HepG2 (cell line): Measurements from ENCODE around the gene LURAP1L.

Source experiments
- EED ChIP-seq: sonication (generic); formaldehyde crosslinking; IDR thresholded peaks from 2 replicates; pipeline ENCODE4 v1.5.0; 2020; ENCODE audit warnings: mild to moderate bottlenecking, missing genetic modification reagents
- HMGXB4 ChIP-seq, 2 experiments: sonication (generic) in 1 of 2; formaldehyde crosslinking in 1 of 2; IDR thresholded peaks; 2 replicates each; pipeline versions ENCODE4 v1.4.0 to v1.6.1; 2018 to 2020; ENCODE audit warnings: missing genetic modification reagents in 2 of 2, borderline replicate concordance in 1 of 2, low read depth in 1 of 2, mild to moderate bottlenecking in 1 of 2, missing biosample characterization in 1 of 2
- ZBTB26 ChIP-seq: IDR thresholded peaks from 2 replicates; pipeline ENCODE4 v1.6.1; 2016; ENCODE audit warnings: missing compliant biosample characterization, missing genetic modification reagents, borderline replicate concordance
- ZNF274 ChIP-seq: sonication (generic); formaldehyde crosslinking; IDR thresholded peaks from 2 replicates; pipeline ENCODE4 v1.5.1; 2020; ENCODE audit warnings: mild to moderate bottlenecking, missing genetic modification reagents
- ZNF549 ChIP-seq: sonication (generic); formaldehyde crosslinking; IDR thresholded peaks from 2 replicates; pipeline ENCODE4 v1.5.0; 2020; ENCODE audit warnings: missing genetic modification reagents
- TF ChIP-seq, protein P1 (sequence below): sonication (generic); formaldehyde crosslinking; IDR thresholded peaks from 2 replicates; pipeline ENCODE4 v1.5.0; 2020; ENCODE audit warnings: mild to moderate bottlenecking, missing genetic modification reagents, moderate library complexity

DNA sequence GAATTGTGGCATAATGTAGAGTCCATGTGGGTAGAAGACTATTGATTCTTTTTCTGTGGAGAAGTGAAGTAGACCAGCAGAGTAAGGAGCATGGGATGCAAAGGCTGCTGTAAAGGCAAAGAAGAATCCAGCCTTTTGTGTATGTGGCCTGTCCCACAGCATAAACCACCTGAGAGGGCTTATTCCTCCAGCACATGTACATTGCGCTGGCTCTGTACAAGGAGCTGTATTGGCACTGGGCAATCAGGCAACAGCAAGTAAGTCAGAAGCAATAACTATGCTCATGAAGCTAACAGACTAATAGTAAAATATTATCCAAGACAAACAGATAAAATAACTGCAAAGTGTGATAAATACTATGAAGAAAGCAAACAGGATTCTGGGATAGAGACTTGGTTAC is 86.2 kb downstream of the LURAP1L start:
- TF ChIP-seq HMGXB4 (CRISPR knock-in tag; IDR thresholded peaks at IDR 0.05; ENCODE audit: borderline replicate concordance in 1 of 2, low read depth in 1 of 2), result no peak
- TF ChIP-seq, protein P1, sequence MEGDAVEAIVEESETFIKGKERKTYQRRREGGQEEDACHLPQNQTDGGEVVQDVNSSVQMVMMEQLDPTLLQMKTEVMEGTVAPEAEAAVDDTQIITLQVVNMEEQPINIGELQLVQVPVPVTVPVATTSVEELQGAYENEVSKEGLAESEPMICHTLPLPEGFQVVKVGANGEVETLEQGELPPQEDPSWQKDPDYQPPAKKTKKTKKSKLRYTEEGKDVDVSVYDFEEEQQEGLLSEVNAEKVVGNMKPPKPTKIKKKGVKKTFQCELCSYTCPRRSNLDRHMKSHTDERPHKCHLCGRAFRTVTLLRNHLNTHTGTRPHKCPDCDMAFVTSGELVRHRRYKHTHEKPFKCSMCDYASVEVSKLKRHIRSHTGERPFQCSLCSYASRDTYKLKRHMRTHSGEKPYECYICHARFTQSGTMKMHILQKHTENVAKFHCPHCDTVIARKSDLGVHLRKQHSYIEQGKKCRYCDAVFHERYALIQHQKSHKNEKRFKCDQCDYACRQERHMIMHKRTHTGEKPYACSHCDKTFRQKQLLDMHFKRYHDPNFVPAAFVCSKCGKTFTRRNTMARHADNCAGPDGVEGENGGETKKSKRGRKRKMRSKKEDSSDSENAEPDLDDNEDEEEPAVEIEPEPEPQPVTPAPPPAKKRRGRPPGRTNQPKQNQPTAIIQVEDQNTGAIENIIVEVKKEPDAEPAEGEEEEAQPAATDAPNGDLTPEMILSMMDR (CRISPR knock-in tag), result no peak
- no peak for TF ChIP-seq ZBTB26 (CRISPR knock-in tag)
- TF ChIP-seq ZNF274 (CRISPR knock-in tag), result no peak
- TF ChIP-seq EED, result no peak
- no peak for TF ChIP-seq ZNF549 (CRISPR knock-in tag)
